BLaER1 treated with 17β-estradiol and CSF1 and Interleukin-3, amounts not matched to agents 10 nM and 100 nM (cell line): ENCODE results near the gene TBX2.

Experiments
- H3K27ac ChIP-seq, 11 experiments: shearing (Covaris generic); formaldehyde crosslinking; 2 replicates each; pipeline ENCODE4 v1.8.1; 2022
- H3K27me3 ChIP-seq, 11 experiments: shearing (Covaris generic); formaldehyde crosslinking; 2 replicates each; pipeline ENCODE4 v1.8.1; 2022
- H3K36me3 ChIP-seq, 11 experiments: shearing (Covaris generic); formaldehyde crosslinking; 2 replicates each; pipeline ENCODE4 v1.8.1; 2022
- H3K4me1 ChIP-seq, 10 experiments: shearing (Covaris generic); formaldehyde crosslinking; 2 replicates each; pipeline ENCODE4 v1.8.1; 2022
- H3K4me2 ChIP-seq, 11 experiments: shearing (Covaris generic); formaldehyde crosslinking; 2 replicates each; pipeline ENCODE4 v1.8.1; 2022
- H3K4me3 ChIP-seq, 10 experiments: shearing (Covaris generic); formaldehyde crosslinking; 2 replicates each; pipeline ENCODE4 v1.8.1; 2022
- H3K9ac ChIP-seq, 11 experiments: shearing (Covaris generic); formaldehyde crosslinking; 2 replicates each; pipeline ENCODE4 v1.8.1; 2022
- H3K9me3 ChIP-seq, 11 experiments: shearing (Covaris generic); formaldehyde crosslinking; replicated peaks in 1 of 11; 2 replicates each; pipeline ENCODE4 v1.8.1; 2022
- H4K20me1 ChIP-seq, 11 experiments: shearing (Covaris generic); formaldehyde crosslinking; 2 replicates each; pipeline ENCODE4 v1.8.1; 2022
- Cebpa-rat ChIP-seq, 11 experiments: shearing (Covaris generic); IDR thresholded peaks; 2 replicates each; pipeline ENCODE4 v1.8.1; 2022

TBX2 gene

GRCh38 chr17:61368049-61368831, 31.4 kb upstream of the TBX2 start:
- no peak for TF ChIP-seq Cebpa-rat (IDR thresholded peaks at IDR 0.05)
- H3K9me3 ChIP-seq, result no peaks in the 10 kb centered on the region
- H4K20me1 ChIP-seq, result peaks cover 0 to 4% (median 0%) of the 10 kb centered on the region in 11 experiments; a peak in 1 of 22 replicates
- peaks cover 0 to 4% (median 1%) of the 10 kb centered on the region in 10 experiments; a peak in 9 of 20 replicates for H3K4me1 ChIP-seq
- no peak overlapping the region for H3K4me3 ChIP-seq
- H3K27me3 ChIP-seq, result no peaks in the 10 kb centered on the region
- no peak overlapping the region for H3K27ac ChIP-seq
- no peak overlapping the region for H3K9ac ChIP-seq
- no peak overlapping the region for H3K4me2 ChIP-seq
- no peaks in the 10 kb centered on the region for H3K36me3 ChIP-seq

GRCh38 chr17:61368832-61369450, 30.7 kb upstream of the TBX2 start:
- Histone ChIP-seq H3K4me1 (peaks cover 0 to 11% (median 8%) of the 10 kb centered on the region in 10 experiments; a peak in 11 of 20 replicates), H3K9me3 (no peaks in the 10 kb centered on the region), H3K4me2 (no peak overlapping the region), H3K4me3 (no peak overlapping the region), H3K9ac (no peak overlapping the region), H3K36me3 (no peaks in the 10 kb centered on the region), H3K27me3 (no peaks in the 10 kb centered on the region), H4K20me1 (peaks cover 0 to 4% (median 0%) of the 10 kb centered on the region in 11 experiments; a peak in 1 of 22 replicates), H3K27ac (no peak overlapping the region)
- no peak for TF ChIP-seq Cebpa-rat (IDR thresholded peaks at IDR 0.05)

GRCh38 chr17:61369751-61370150, 29.9 kb upstream of the TBX2 start:
- H3K4me2 ChIP-seq, result no peak overlapping the region
- H4K20me1 ChIP-seq, result peaks cover 0 to 4% (median 0%) of the 10 kb centered on the region in 11 experiments; a peak in 1 of 22 replicates
- no peaks in the 10 kb centered on the region for H3K9me3 ChIP-seq
- no peak overlapping the region for H3K27ac ChIP-seq
- no peak overlapping the region for H3K4me3 ChIP-seq
- no peaks in the 10 kb centered on the region for H3K27me3 ChIP-seq
- H3K4me1 ChIP-seq, result peaks cover 0 to 18% (median 13%) of the 10 kb centered on the region in 10 experiments; a peak in 11 of 20 replicates
- no peaks in the 10 kb centered on the region for H3K36me3 ChIP-seq
- no peak overlapping the region for H3K9ac ChIP-seq
- TF ChIP-seq Cebpa-rat (IDR thresholded peaks at IDR 0.05), result no peak

GRCh38 chr17:61371179-61371578, 28.5 kb upstream of the TBX2 start:
- no peaks in the 10 kb centered on the region for H3K36me3 ChIP-seq
- TF ChIP-seq Cebpa-rat (IDR thresholded peaks at IDR 0.05), result no peak
- no peaks in the 10 kb centered on the region for H3K9me3 ChIP-seq
- H4K20me1 ChIP-seq, result peaks cover 0 to 4% (median 0%) of the 10 kb centered on the region in 11 experiments; a peak in 1 of 22 replicates
- H3K27ac ChIP-seq, result no peak overlapping the region
- no peak overlapping the region for H3K4me3 ChIP-seq
- no peak overlapping the region for H3K4me2 ChIP-seq
- no peak overlapping the region for H3K9ac ChIP-seq
- peaks cover 0 to 21% (median 12%) of the 10 kb centered on the region in 10 experiments; a peak in 11 of 20 replicates for H3K4me1 ChIP-seq
- no peaks in the 10 kb centered on the region for H3K27me3 ChIP-seq

GRCh38 chr17:61371606-61372005, 28.0 kb upstream of the TBX2 start:
- H3K36me3 ChIP-seq, result no peaks in the 10 kb centered on the region
- H3K9me3 ChIP-seq, result no peaks in the 10 kb centered on the region
- peaks cover 0 to 4% (median 0%) of the 10 kb centered on the region in 11 experiments; a peak in 1 of 22 replicates for H4K20me1 ChIP-seq
- H3K27me3 ChIP-seq, result no peaks in the 10 kb centered on the region
- H3K9ac ChIP-seq, result no peak overlapping the region
- TF ChIP-seq Cebpa-rat (IDR thresholded peaks at IDR 0.05), result no peak
- H3K4me2 ChIP-seq, result no peak overlapping the region
- no peak overlapping the region for H3K4me3 ChIP-seq
- peaks cover 0 to 21% (median 11%) of the 10 kb centered on the region in 10 experiments; a peak in 11 of 20 replicates for H3K4me1 ChIP-seq
- no peak overlapping the region for H3K27ac ChIP-seq

GRCh38 chr17:61372436-61372835, 27.2 kb upstream of the TBX2 start:
- Histone ChIP-seq H3K9me3 (no peaks in the 10 kb centered on the region), H3K9ac (no peak overlapping the region), H3K4me1 (peaks cover 0 to 21% (median 11%) of the 10 kb centered on the region in 10 experiments; a peak in 11 of 20 replicates)

GRCh38 chr17:61376931-61377838, 22.5 kb upstream of the TBX2 start:
- H3K4me2 ChIP-seq, result no peak overlapping the region
- no peak overlapping the region for H3K9ac ChIP-seq
- H3K4me1 ChIP-seq, result peaks cover 0 to 21% (median 11%) of the 10 kb centered on the region in 10 experiments; a peak in 11 of 20 replicates
- H3K36me3 ChIP-seq, result no peaks in the 10 kb centered on the region; a peak in 1 of 22 replicates
- H3K27me3 ChIP-seq, result no peaks in the 10 kb centered on the region
- no peak for TF ChIP-seq Cebpa-rat (IDR thresholded peaks at IDR 0.05)
- no peak overlapping the region for H3K27ac ChIP-seq
- H4K20me1 ChIP-seq, result no peaks in the 10 kb centered on the region
- H3K9me3 ChIP-seq, result no peaks in the 10 kb centered on the region
- H3K4me3 ChIP-seq, result no peak overlapping the region

More at GRCh38 chr17:61372436-61372835, 27.2 kb upstream of the TBX2 start:
- peaks cover 0 to 4% (median 0%) of the 10 kb centered on the region in 11 experiments; a peak in 1 of 22 replicates for H4K20me1 ChIP-seq
- H3K36me3 ChIP-seq, result no peaks in the 10 kb centered on the region; a peak in 1 of 22 replicates
- no peak overlapping the region for H3K27ac ChIP-seq
- TF ChIP-seq Cebpa-rat (IDR thresholded peaks at IDR 0.05), result no peak
- H3K27me3 ChIP-seq, result no peaks in the 10 kb centered on the region
- no peak overlapping the region for H3K4me2 ChIP-seq
- H3K4me3 ChIP-seq, result no peak overlapping the region

GRCh38 chr17:61378658-61379456, 20.8 kb upstream of the TBX2 start:
- Histone ChIP-seq H3K9ac (no peak overlapping the region), H3K4me2 (no peak overlapping the region), H3K36me3 (no peaks in the 10 kb centered on the region; a peak in 1 of 22 replicates), H4K20me1 (no peaks in the 10 kb centered on the region), H3K9me3 (no peaks in the 10 kb centered on the region), H3K4me3 (no peak overlapping the region), H3K27ac (no peak overlapping the region), H3K4me1 (peaks cover 0 to 10% (median 7%) of the 10 kb centered on the region in 10 experiments; a peak in 11 of 20 replicates), H3K27me3 (no peaks in the 10 kb centered on the region)
- no peak for TF ChIP-seq Cebpa-rat (IDR thresholded peaks at IDR 0.05)
